WTC11 (cell line): ENCODE data around the gene BCL7A.

Source experiments
- ATF2 ChIP-seq: sonication (generic); formaldehyde crosslinking; IDR thresholded peaks from 2 replicates; pipeline ENCODE4 v1.8.1; 2022; ENCODE audit warnings: low read depth, missing genetic modification reagents, borderline replicate concordance
- ATF3 ChIP-seq: sonication (generic); formaldehyde crosslinking; conservative IDR thresholded peaks from 2 replicates; pipeline ENCODE4 v1.8.1; 2022; ENCODE audit warnings: mild to moderate bottlenecking, missing genetic modification reagents
- ELF4 ChIP-seq: sonication (generic); formaldehyde crosslinking; IDR thresholded peaks from 2 replicates; pipeline ENCODE4 v1.8.1; 2022; ENCODE audit warnings: low read depth, mild to moderate bottlenecking, moderate library complexity, missing genetic modification reagents
- JUN ChIP-seq: sonication (generic); formaldehyde crosslinking; IDR thresholded peaks from 2 replicates; pipeline ENCODE4 v1.8.0; 2023; ENCODE audit warnings: mild to moderate bottlenecking, missing genetic modification reagents
- NFYB ChIP-seq: sonication (generic); formaldehyde crosslinking; conservative IDR thresholded peaks from 2 replicates; pipeline ENCODE4 v1.8.0; 2022; ENCODE audit warnings: low read depth, missing genetic modification reagents
- NR3C1 ChIP-seq: sonication (generic); formaldehyde crosslinking; conservative IDR thresholded peaks from 2 replicates; pipeline ENCODE4 v1.8.1; 2023; ENCODE audit warnings: low read depth, mild to moderate bottlenecking, missing genetic modification reagents
- TEAD1 ChIP-seq: sonication (generic); formaldehyde crosslinking; IDR thresholded peaks from 2 replicates; pipeline ENCODE4 v1.8.0; 2022; ENCODE audit warnings: mild to moderate bottlenecking, missing genetic modification reagents
- TEAD4 ChIP-seq: sonication (generic); formaldehyde crosslinking; IDR thresholded peaks from 2 replicates; pipeline ENCODE4 v1.8.0; 2022; ENCODE audit warnings: mild to moderate bottlenecking, missing genetic modification reagents
- USF1 ChIP-seq: sonication (generic); formaldehyde crosslinking; IDR thresholded peaks from 2 replicates; pipeline ENCODE4 v1.8.0; 2022; ENCODE audit warnings: mild to moderate bottlenecking, missing genetic modification reagents
- ZBTB43 ChIP-seq: sonication (generic); formaldehyde crosslinking; IDR thresholded peaks from 2 replicates; pipeline ENCODE4 v1.8.1; 2023; ENCODE audit warnings: mild to moderate bottlenecking, missing genetic modification reagents
- TF ChIP-seq, protein P1 (sequence below): fragments of 200-600 bp; IDR thresholded peaks from 2 replicates; pipeline ENCODE4 v1.8.0; 2022; ENCODE audit warnings: antibody characterized with exemption
- TF ChIP-seq, protein P2 (sequence below): sonication (generic); formaldehyde crosslinking; IDR thresholded peaks from 2 replicates; pipeline ENCODE4 v1.8.0; 2022; ENCODE audit warnings: mild to moderate bottlenecking, missing genetic modification reagents
- TF ChIP-seq, protein P3 (sequence below): sonication (generic); formaldehyde crosslinking; IDR thresholded peaks from 2 replicates; pipeline ENCODE4 v1.8.0; 2022; ENCODE audit warnings: mild to moderate bottlenecking, missing genetic modification reagents

DNA sequence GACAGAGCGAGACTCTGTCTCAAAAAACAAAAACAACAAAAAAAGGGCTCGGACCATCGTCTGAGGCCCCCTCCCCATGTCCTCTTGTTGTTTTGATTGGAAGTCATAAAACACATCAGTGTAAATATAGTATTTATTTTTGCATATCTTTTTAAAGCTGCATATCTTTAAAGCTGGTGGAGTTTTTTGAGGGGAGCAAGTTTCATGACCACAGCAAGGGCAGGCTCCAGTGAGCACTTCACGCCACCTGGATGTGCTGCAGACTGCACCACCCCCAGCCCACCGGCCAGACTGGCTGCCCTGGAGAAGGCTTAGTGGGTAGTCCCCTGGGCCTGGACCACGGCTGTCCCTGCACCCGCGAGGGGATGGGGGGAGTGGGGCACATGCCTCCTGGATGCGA lies 11.9 kb upstream of the BCL7A start:
- TF ChIP-seq, protein P1, sequence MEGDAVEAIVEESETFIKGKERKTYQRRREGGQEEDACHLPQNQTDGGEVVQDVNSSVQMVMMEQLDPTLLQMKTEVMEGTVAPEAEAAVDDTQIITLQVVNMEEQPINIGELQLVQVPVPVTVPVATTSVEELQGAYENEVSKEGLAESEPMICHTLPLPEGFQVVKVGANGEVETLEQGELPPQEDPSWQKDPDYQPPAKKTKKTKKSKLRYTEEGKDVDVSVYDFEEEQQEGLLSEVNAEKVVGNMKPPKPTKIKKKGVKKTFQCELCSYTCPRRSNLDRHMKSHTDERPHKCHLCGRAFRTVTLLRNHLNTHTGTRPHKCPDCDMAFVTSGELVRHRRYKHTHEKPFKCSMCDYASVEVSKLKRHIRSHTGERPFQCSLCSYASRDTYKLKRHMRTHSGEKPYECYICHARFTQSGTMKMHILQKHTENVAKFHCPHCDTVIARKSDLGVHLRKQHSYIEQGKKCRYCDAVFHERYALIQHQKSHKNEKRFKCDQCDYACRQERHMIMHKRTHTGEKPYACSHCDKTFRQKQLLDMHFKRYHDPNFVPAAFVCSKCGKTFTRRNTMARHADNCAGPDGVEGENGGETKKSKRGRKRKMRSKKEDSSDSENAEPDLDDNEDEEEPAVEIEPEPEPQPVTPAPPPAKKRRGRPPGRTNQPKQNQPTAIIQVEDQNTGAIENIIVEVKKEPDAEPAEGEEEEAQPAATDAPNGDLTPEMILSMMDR: no peak
- TF ChIP-seq ELF4 (no peak), NFYB (no peak), ZBTB43 (CRISPR knock-in tag) (no peak), NR3C1 (CRISPR knock-in tag) (no peak), USF1 (no peak), TEAD4 (no peak), TEAD1 (CRISPR knock-in tag) (no peak), ATF2 (CRISPR knock-in tag) (no peak), ATF3 (no peak), JUN (no peak)
- TF ChIP-seq, protein P2, sequence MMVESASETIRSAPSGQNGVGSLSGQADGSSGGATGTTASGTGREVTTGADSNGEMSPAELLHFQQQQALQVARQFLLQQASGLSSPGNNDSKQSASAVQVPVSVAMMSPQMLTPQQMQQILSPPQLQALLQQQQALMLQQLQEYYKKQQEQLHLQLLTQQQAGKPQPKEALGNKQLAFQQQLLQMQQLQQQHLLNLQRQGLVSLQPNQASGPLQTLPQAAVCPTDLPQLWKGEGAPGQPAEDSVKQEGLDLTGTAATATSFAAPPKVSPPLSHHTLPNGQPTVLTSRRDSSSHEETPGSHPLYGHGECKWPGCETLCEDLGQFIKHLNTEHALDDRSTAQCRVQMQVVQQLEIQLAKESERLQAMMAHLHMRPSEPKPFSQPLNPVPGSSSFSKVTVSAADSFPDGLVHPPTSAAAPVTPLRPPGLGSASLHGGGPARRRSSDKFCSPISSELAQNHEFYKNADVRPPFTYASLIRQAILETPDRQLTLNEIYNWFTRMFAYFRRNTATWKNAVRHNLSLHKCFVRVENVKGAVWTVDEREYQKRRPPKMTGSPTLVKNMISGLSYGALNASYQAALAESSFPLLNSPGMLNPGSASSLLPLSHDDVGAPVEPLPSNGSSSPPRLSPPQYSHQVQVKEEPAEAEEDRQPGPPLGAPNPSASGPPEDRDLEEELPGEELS: no peak
- TF ChIP-seq, protein P3, sequence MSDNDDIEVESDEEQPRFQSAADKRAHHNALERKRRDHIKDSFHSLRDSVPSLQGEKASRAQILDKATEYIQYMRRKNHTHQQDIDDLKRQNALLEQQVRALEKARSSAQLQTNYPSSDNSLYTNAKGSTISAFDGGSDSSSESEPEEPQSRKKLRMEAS (CRISPR knock-in tag): no peak
